Spleen (tissue), 7 donors: ENCODE data around the gene MT1HL1.

Experiments used
- POLR2A ChIP-seq, 3 donors: fragments of 450-650 bp; IDR thresholded peaks; one replicate each; pipeline ENCODE4 v1.5.1; 2017; ENCODE audit warnings: antibody characterized with exemption in 3 of 3, mild to moderate bottlenecking in 1 of 3
- POLR2AphosphoS5 ChIP-seq, 3 donors: sonication (generic); formaldehyde crosslinking; IDR thresholded peaks; one replicate each; pipeline ENCODE4 v1.5.1; 2017; ENCODE audit warnings: antibody characterized with exemption in 3 of 3
- TF ChIP-seq, protein P1 (sequence below), 11 experiments: fragments of 200-600 bp in 7 of 11; fragments of 450-650 bp in 4 of 11; sonication (generic) in 4 of 11; IDR thresholded peaks in 8 of 11; conservative IDR thresholded peaks in 3 of 11; 1 replicate in 7 of 11; 2 replicates in 4 of 11; pipeline versions ENCODE4 v1.4.0 to v1.8.0; 2016 to 2021; ENCODE audit warnings: antibody characterized with exemption in 11 of 11, inconsistent platforms in 4 of 11, mild to moderate bottlenecking in 1 of 11
- donor health status: DM: no; HTN: no; CAD: no; lungs with moderate emphysema.
- donor health status: DM: no; HTN: no; CAD: no.
- donor health status: DM: no; HTN: no; CAD: no.

DNA sequence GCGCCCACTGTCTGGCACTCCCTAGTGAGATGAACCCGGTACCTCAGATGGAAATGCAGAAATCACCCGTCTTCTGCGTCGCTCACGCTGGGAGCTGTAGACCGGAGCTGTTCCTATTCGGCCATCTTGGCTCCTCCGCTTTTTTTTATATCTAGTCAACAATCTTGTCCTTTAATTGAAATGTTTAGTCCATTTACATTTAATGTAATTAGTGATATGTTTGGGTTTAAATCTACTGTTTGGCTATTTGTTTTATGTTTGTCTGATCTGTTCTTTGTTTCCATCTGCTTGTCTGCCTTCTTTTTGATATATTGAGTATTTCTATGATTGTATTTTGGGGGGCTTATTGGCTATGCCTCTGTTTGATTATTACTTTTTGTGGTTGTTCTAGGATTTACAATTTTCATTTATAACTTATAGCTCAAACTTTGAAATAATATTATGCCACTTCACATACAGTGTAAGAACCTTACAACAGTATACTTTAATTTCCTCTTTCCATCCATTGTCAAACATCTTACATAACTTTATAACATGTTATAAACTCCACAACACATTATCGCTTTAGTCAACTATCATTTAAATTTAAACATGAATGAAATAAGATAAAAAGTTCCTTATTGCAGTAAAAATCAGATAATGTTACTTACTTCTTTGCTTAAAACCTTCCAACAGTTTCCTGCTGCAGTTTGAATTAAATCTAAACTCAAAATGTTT lies 21.3 kb upstream of the MT1HL1 start:
- TF ChIP-seq, protein P1, sequence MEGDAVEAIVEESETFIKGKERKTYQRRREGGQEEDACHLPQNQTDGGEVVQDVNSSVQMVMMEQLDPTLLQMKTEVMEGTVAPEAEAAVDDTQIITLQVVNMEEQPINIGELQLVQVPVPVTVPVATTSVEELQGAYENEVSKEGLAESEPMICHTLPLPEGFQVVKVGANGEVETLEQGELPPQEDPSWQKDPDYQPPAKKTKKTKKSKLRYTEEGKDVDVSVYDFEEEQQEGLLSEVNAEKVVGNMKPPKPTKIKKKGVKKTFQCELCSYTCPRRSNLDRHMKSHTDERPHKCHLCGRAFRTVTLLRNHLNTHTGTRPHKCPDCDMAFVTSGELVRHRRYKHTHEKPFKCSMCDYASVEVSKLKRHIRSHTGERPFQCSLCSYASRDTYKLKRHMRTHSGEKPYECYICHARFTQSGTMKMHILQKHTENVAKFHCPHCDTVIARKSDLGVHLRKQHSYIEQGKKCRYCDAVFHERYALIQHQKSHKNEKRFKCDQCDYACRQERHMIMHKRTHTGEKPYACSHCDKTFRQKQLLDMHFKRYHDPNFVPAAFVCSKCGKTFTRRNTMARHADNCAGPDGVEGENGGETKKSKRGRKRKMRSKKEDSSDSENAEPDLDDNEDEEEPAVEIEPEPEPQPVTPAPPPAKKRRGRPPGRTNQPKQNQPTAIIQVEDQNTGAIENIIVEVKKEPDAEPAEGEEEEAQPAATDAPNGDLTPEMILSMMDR (IDR thresholded peaks at IDR 0.05 in 8 of 11, conservative IDR thresholded peaks at IDR 0.05 in 3 of 11), result no peak
- TF ChIP-seq POLR2AphosphoS5 (IDR thresholded peaks at IDR 0.05) (no peak), POLR2A (IDR thresholded peaks at IDR 0.05) (no peak)
